Small intestine (tissue), 7 donors: ENCODE data around the gene NLRC3. TPM values are rescaled to one million over a fixed set of nuclear protein-coding genes. Genes with fewer than 3 reads are reported as not detected.
"Not testable (repeated sequence)": the region's sequence is repeated elsewhere in the genome, so short reads cannot be mapped to it uniquely, and the experiment has no call there.

Source experiments
- DNase-seq, 2 donors: peaks; one replicate each; pipeline versions ENCODE4 v3.0.0 to v3.0.0-alpha.2; 2013
- FAIRE-seq: peaks from 2 replicates; lab custom pipeline; 2012; peaks lifted over from hg19 to GRCh38; lab: Jason Lieb, UNC
- H3K27ac ChIP-seq, 3 donors: one replicate each; pipeline ENCODE4 v1.5.1; 2013; ENCODE audit warnings: low read length in 2 of 3, mild to moderate bottlenecking in 2 of 3, control low read depth in 1 of 3, inconsistent platforms in 1 of 3, low read depth in 1 of 3, moderate library complexity in 1 of 3
- H3K27me3 ChIP-seq, 3 donors: one replicate each; pipeline ENCODE4 v1.6.1; 2013; ENCODE audit warnings: low read length in 3 of 3, inconsistent platforms in 1 of 3; ENCODE audit not compliant: control insufficient read depth in 3 of 3, insufficient read depth in 3 of 3
- H3K36me3 ChIP-seq, 3 donors: one replicate each; pipeline ENCODE4 v1.6.1; 2013; ENCODE audit warnings: low read length in 3 of 3, inconsistent platforms in 1 of 3, low read depth in 1 of 3, mild to moderate bottlenecking in 1 of 3, moderate library complexity in 1 of 3; ENCODE audit not compliant: control insufficient read depth in 3 of 3, insufficient read depth in 2 of 3
- H3K4me1 ChIP-seq, 3 donors: one replicate each; pipeline ENCODE4 v1.6.1; 2013; ENCODE audit warnings: low read length in 2 of 3, inconsistent platforms in 1 of 3, low read depth in 1 of 3, mild to moderate bottlenecking in 1 of 3, moderate library complexity in 1 of 3; ENCODE audit not compliant: control insufficient read depth in 3 of 3, insufficient read depth in 2 of 3
- H3K4me3 ChIP-seq, 3 donors: one replicate each; pipeline ENCODE4 v1.5.1; 2013; ENCODE audit warnings: low read length in 3 of 3, control low read depth in 1 of 3, inconsistent platforms in 1 of 3, low read depth in 1 of 3, mild to moderate bottlenecking in 1 of 3, moderate library complexity in 1 of 3
- H3K9me3 ChIP-seq, 2 donors: one replicate each; pipeline ENCODE4 v1.6.1; 2013; ENCODE audit warnings: low read depth in 1 of 2, low read length in 1 of 2; ENCODE audit not compliant: control insufficient read depth in 2 of 2, insufficient read depth in 1 of 2
- WGBS, 3 donors: extraction: QIAGEN DNeasy Blood & Tissue Kit; methylation state at CpG; one replicate each; pipeline ENCODE4 v1.1.7; 2013; 5-methylcytosine and 5-hydroxymethylcytosine counted together
- polyA plus RNA-seq, 4 donors: library from polyadenylated mRNA; stranded (reverse) in 3 of 4; unstranded in 1 of 4; fragments of 200-250 nt in 3 of 4; fragments of 120-200 nt in 1 of 4; gene quantifications; one replicate each; pipeline versions ENCODE4 v1.2.1 to v1.2.3, GENCODE V29; 2013
- donor health status: healthy with polysubstance abuse.
- donor health status: control.
- donor health status: control.
- donor health status: Bipolar disorder and iron deficiency.
- donor health status: healthy.

The NLRC3 gene
- polyA plus RNA-seq, 4 donors, result 0.67 to 1.9 (median 0.95) TPM

- no peaks in the 10 kb centered on the region for H3K27me3 ChIP-seq
- H3K9me3 ChIP-seq, result no peaks in the 10 kb centered on the region
- H3K4me3 ChIP-seq, result peak overlapping the region; percentile 91 to 98 (median 93)
- FAIRE-seq (no peak), DNase-seq (peak in 1 of 2 donors; percentile 50)
- 0 to 4% (median 4%) methylated on average over 10 of the region's 10 CpGs for WGBS, 3 donors
- peak overlapping the region; percentile 84 to 91 (median 85) for H3K27ac ChIP-seq
- H3K4me1 ChIP-seq, result peaks cover 0 to 19% (median 1%) of the 10 kb centered on the region in 3 donors
- peaks cover 0 to 14% (median 0%) of the 10 kb centered on the region in 3 donors for H3K36me3 ChIP-seq
These were observed 33.5 kb upstream of the NLRC3 start for GRCh38 chr16:3610698-3611145.

- peak overlapping the region in 2 of 3 donors; percentile 84 to 85 for H3K27ac ChIP-seq
- H3K9me3 ChIP-seq, result no peaks in the 10 kb centered on the region
- WGBS, 3 donors, result 20 to 44% (median 31%) methylated on average over 14 of the region's 14 CpGs
- H3K4me1 ChIP-seq, result peaks cover 0 to 19% (median under 1%) of the 10 kb centered on the region in 3 donors
- H3K36me3 ChIP-seq, result peaks cover 0 to 14% (median 0%) of the 10 kb centered on the region in 3 donors
- peak overlapping the region; percentile 91 to 98 (median 93) for H3K4me3 ChIP-seq
- DNase-seq, result peak; percentile 66 to 82
- FAIRE-seq, result no peak
- H3K27me3 ChIP-seq, result no peaks in the 10 kb centered on the region
These were observed 32.9 kb upstream of the NLRC3 start for GRCh38 chr16:3609895-3610697.

- H3K36me3 ChIP-seq, result peaks cover 0 to 11% (median 0%) of the 10 kb centered on the region in 3 donors
- not testable (repeated sequence) for FAIRE-seq, H3K4me3 ChIP-seq, DNase-seq, H3K27ac ChIP-seq, H3K9me3 ChIP-seq, H3K27me3 ChIP-seq
- WGBS, 3 donors, result 94 to 95% (median 94%) methylated on average over 13 of the region's 13 CpGs
- H3K4me1 ChIP-seq, result peaks cover 0 to 19% (median 0%) of the 10 kb centered on the region in 3 donors
These were observed 31.8 kb upstream of the NLRC3 start for GRCh38 chr16:3608976-3609375.

- no peak overlapping the region for H3K4me3 ChIP-seq
- H3K27me3 ChIP-seq, result no peaks in the 10 kb centered on the region
- FAIRE-seq, result no peak
- 80 to 85% (median 84%) methylated on average over 5 of the region's 5 CpGs for WGBS, 3 donors
- no peak overlapping the region for H3K27ac ChIP-seq
- H3K36me3 ChIP-seq, result peaks cover 0 to 17% (median 0%) of the 10 kb centered on the region in 3 donors
- H3K4me1 ChIP-seq, result peaks cover 0 to 17% (median 0%) of the 10 kb centered on the region in 3 donors
- no peaks in the 10 kb centered on the region for H3K9me3 ChIP-seq
- no peak for DNase-seq
These were observed 30.9 kb upstream of the NLRC3 start for GRCh38 chr16:3608069-3608468.

GRCh38 chr16:3607634-3608033, 30.4 kb upstream of the NLRC3 start:
- no peak for DNase-seq
- no peaks in the 10 kb centered on the region for H3K9me3 ChIP-seq
- peaks cover 0 to 13% (median 0%) of the 10 kb centered on the region in 3 donors for H3K4me1 ChIP-seq
- H3K36me3 ChIP-seq, result peaks cover 0 to 21% (median 0%) of the 10 kb centered on the region in 3 donors
- H3K27ac ChIP-seq, result no peak overlapping the region
- no peak for FAIRE-seq
- WGBS, 3 donors, result 86 to 94% (median 91%) methylated on average over 2 of the region's 2 CpGs
- H3K4me3 ChIP-seq, result no peak overlapping the region
- H3K27me3 ChIP-seq, result no peaks in the 10 kb centered on the region

GRCh38 chr16:3607161-3607560, 30.0 kb upstream of the NLRC3 start:
- no peak for FAIRE-seq
- Histone ChIP-seq H3K27me3 (no peaks in the 10 kb centered on the region), H3K4me1 (peaks cover 0 to 11% (median 0%) of the 10 kb centered on the region in 3 donors), H3K27ac (no peak overlapping the region), H3K9me3 (no peaks in the 10 kb centered on the region), H3K36me3 (peaks cover 0 to 25% (median 0%) of the 10 kb centered on the region in 3 donors), H3K4me3 (no peak overlapping the region)
- 90 to 92% (median 90%) methylated on average over 7 of the region's 7 CpGs for WGBS, 3 donors
- no peak for DNase-seq

- WGBS, 3 donors, result 85 to 89% (median 89%) methylated on average over 11 of the region's 11 CpGs
- no peak overlapping the region for H3K27ac ChIP-seq
- DNase-seq (no peak), FAIRE-seq (no peak)
- H3K4me1 ChIP-seq, result peaks cover 0 to 11% (median 0%) of the 10 kb centered on the region in 3 donors
- H3K9me3 ChIP-seq, result no peaks in the 10 kb centered on the region
- no peak overlapping the region for H3K4me3 ChIP-seq
- peaks cover 0 to 29% (median 0%) of the 10 kb centered on the region in 3 donors for H3K36me3 ChIP-seq
- no peaks in the 10 kb centered on the region for H3K27me3 ChIP-seq
These were observed 29.2 kb upstream of the NLRC3 start for GRCh38 chr16:3606441-3606840.

- Histone ChIP-seq H3K36me3 (peaks cover 0 to 57% (median 0%) of the 10 kb centered on the region in 3 donors), H3K27me3 (no peaks in the 10 kb centered on the region), H3K4me1 (no peaks in the 10 kb centered on the region), H3K9me3 (peaks cover 0 to 13% of the 10 kb centered on the region in 2 donors), H3K27ac (no peak overlapping the region), H3K4me3 (no peak overlapping the region)
- DNase-seq (no peak), FAIRE-seq (no peak)
- WGBS, 3 donors, result 95 to 96% (median 96%) methylated on average over 7 of the region's 7 CpGs
These were observed 25.1 kb upstream of the NLRC3 start for GRCh38 chr16:3602320-3602653.
